ENCODE results near the gene SIGLEC6. TPM values are rescaled to one million over a fixed set of nuclear protein-coding genes. Genes with fewer than 3 reads are reported as not detected.

Gene SIGLEC6
- total RNA-seq, result not detected

GRCh38 chr19:51531349-51532315, at the start of gene SIGLEC6:
Gene SIGLEC6, minus strand, starts transcription at chr19:51531670. Its CDS starts 22 bp downstream, at chr19:51531648.
- ATAC-seq (peak; percentile 45), DNase-seq (peak; percentile 45)
- Mint-ChIP-seq H3K4me3 (no peak within 1 kb of the TSS), H3K9me3 (ENCODE audit: low read depth) (no peaks in the 10 kb centered on the region), H3K27ac (no peak within 1 kb of the TSS), H3K36me3 (no peaks in the 10 kb centered on the region), H3K4me1 (no peaks in the 10 kb centered on the region), H3K27me3 (peaks cover 68% of the 10 kb centered on the region)
- CTCF ChIA-PET, result interaction anchor here (1.1 kb wide), 1 partner anchor 58 kb away, joined by 4 read pairs; no protein-coding TSS in a partner anchor

GRCh38 chr19:51576850-51577249, 45.4 kb upstream of the SIGLEC6 start:
- ATAC-seq (no peak), DNase-seq (no peak)
- CTCF ChIA-PET, result no interaction called here
- H3K4me3 Mint-ChIP-seq, result no peak overlapping the region
- no peaks in the 10 kb centered on the region for H3K27me3 Mint-ChIP-seq
- peaks cover 53% of the 10 kb centered on the region for H3K36me3 Mint-ChIP-seq
- peak overlapping the region; percentile 17 for H3K27ac Mint-ChIP-seq
- H3K4me1 Mint-ChIP-seq, result peaks cover 18% of the 10 kb centered on the region
- H3K9me3 Mint-ChIP-seq (ENCODE audit: low read depth), result peaks cover 2% of the 10 kb centered on the region

GRCh38 chr19:51573331-51573730, 41.9 kb upstream of the SIGLEC6 start:
- Mint-ChIP-seq H3K27ac (no peak overlapping the region), H3K9me3 (ENCODE audit: low read depth) (no peaks in the 10 kb centered on the region), H3K36me3 (peaks cover 30% of the 10 kb centered on the region), H3K4me3 (no peak overlapping the region), H3K4me1 (peaks cover 32% of the 10 kb centered on the region), H3K27me3 (peaks cover 2% of the 10 kb centered on the region)
- CTCF ChIA-PET, result interaction anchor here (1.0 kb wide), 1 partner anchor 234 kb away, joined by 3 read pairs; no protein-coding TSS in a partner anchor
- ATAC-seq, result no peak
- no peak for DNase-seq

GRCh38 chr19:51572908-51573307, 41.4 kb upstream of the SIGLEC6 start:
- CTCF ChIA-PET, result interaction anchor here (1.0 kb wide), 1 partner anchor 233 kb away, joined by 3 read pairs; no protein-coding TSS in a partner anchor
- DNase-seq, result no peak

DNA sequence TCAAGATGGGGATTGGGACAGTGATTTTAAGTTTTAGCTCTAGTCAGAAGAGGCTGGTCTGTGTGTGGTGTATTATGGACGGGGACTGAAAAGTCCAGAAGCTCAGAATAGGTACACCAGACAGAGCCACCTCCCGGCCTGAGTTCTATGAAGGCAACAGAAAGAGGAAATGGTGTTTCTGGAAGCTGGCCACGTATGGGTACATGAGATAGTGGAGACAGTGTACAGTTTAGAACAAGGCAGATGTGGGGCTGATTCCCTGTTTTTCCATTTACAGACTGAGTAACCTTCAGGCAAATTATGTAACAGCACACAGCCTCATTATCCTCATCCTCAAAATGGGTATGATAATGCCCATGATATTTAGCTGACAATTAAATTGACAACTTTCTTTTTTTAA, 40.9 kb upstream of the SIGLEC6 start:
- Mint-ChIP-seq H3K36me3 (peaks cover 26% of the 10 kb centered on the region), H3K4me3 (no peak overlapping the region), H3K4me1 (peaks cover 32% of the 10 kb centered on the region), H3K9me3 (ENCODE audit: low read depth) (no peaks in the 10 kb centered on the region), H3K27ac (no peak overlapping the region), H3K27me3 (peaks cover 11% of the 10 kb centered on the region)
- CTCF ChIA-PET, result interaction anchor here (0.6 to 1.0 kb wide), 2 partner anchors 142 to 233 kb away, joined by 3 read pairs; no protein-coding TSS in a partner anchor
- no peak for ATAC-seq
- no peak for DNase-seq

More at GRCh38 chr19:51572908-51573307, 41.4 kb upstream of the SIGLEC6 start:
- Mint-ChIP-seq H3K27me3 (peaks cover 6% of the 10 kb centered on the region), H3K9me3 (ENCODE audit: low read depth) (no peaks in the 10 kb centered on the region), H3K36me3 (peaks cover 28% of the 10 kb centered on the region), H3K4me3 (no peak overlapping the region), H3K4me1 (peaks cover 32% of the 10 kb centered on the region), H3K27ac (no peak overlapping the region)
- ATAC-seq, result no peak

- peaks cover 14% of the 10 kb centered on the region for H3K27me3 Mint-ChIP-seq
- DNase-seq (no peak), ATAC-seq (no peak)
- H3K27ac Mint-ChIP-seq, result peak overlapping the region; percentile 50
- peaks cover 28% of the 10 kb centered on the region for H3K4me1 Mint-ChIP-seq
- CTCF ChIA-PET, result interaction anchor here (0.6 to 1.0 kb wide), 2 partner anchors 86 to 141 kb away, joined by 3 to 5 read pairs; no protein-coding TSS in a partner anchor
- H3K36me3 Mint-ChIP-seq, result peaks cover 19% of the 10 kb centered on the region
- H3K4me3 Mint-ChIP-seq, result peak overlapping the region; percentile 79
- H3K9me3 Mint-ChIP-seq (ENCODE audit: low read depth), result no peaks in the 10 kb centered on the region
Observed at GRCh38 chr19:51571599-51571998, 40.1 kb upstream of the SIGLEC6 start.

GRCh38 chr19:51570962-51571575, 39.6 kb upstream of the SIGLEC6 start, which contains the start of gene ZNF175:
Gene ZNF175, plus strand, starts transcription at chr19:51571283. Its CDS starts 2,047 bp downstream, at chr19:51573330.
- peak within 1 kb of the TSS; percentile 79 for H3K4me3 Mint-ChIP-seq
- ATAC-seq (peak; percentile 96), DNase-seq (peak; percentile 85)
- H3K9me3 Mint-ChIP-seq (ENCODE audit: low read depth), result no peaks in the 10 kb centered on the region
- peaks cover 16% of the 10 kb centered on the region for H3K27me3 Mint-ChIP-seq
- peaks cover 28% of the 10 kb centered on the region for H3K4me1 Mint-ChIP-seq
- peak within 1 kb of the TSS; percentile 50 for H3K27ac Mint-ChIP-seq
- CTCF ChIA-PET, result interaction anchor here (1.0 kb wide), 1 partner anchor 86 kb away, joined by 5 read pairs; no protein-coding TSS in a partner anchor
- peaks cover 15% of the 10 kb centered on the region for H3K36me3 Mint-ChIP-seq

- Mint-ChIP-seq H3K36me3 (peaks cover 6% of the 10 kb centered on the region), H3K4me3 (no peak overlapping the region), H3K4me1 (peaks cover 24% of the 10 kb centered on the region), H3K27ac (no peak overlapping the region), H3K9me3 (ENCODE audit: low read depth) (no peaks in the 10 kb centered on the region), H3K27me3 (peaks cover 27% of the 10 kb centered on the region)
- no peak for DNase-seq
- CTCF ChIA-PET, result interaction anchor here (1.0 kb wide), 1 partner anchor 86 kb away, joined by 3 read pairs; no protein-coding TSS in a partner anchor
- no peak for ATAC-seq
Observed at GRCh38 chr19:51568456-51568855, 37.0 kb upstream of the SIGLEC6 start.

DNA sequence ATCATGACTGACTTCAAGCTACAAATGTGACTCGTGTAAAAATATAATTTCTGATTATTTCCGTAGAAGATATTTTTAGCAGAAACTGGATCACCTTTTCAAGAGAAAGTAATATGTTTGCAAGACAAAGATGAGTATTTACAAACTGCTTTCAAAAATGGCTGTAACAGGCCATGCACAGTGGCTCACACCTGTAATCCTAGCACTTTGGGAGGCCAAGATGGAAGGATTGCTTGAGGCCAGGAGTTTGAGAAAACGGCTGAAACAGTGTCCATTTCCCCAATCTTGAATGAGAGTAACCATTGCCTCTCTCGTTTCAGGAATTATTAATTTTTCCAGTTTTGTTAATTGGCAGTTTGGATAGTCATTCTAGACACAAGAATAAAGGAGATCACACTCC, 36.1 kb upstream of the SIGLEC6 start:
- DNase-seq (no peak), ATAC-seq (no peak)
- CTCF ChIA-PET, result no interaction called here
- H3K4me3 Mint-ChIP-seq, result no peak overlapping the region
- H3K4me1 Mint-ChIP-seq, result peaks cover 24% of the 10 kb centered on the region
- H3K27ac Mint-ChIP-seq, result no peak overlapping the region
- peaks cover 2% of the 10 kb centered on the region for H3K36me3 Mint-ChIP-seq
- no peaks in the 10 kb centered on the region for H3K9me3 Mint-ChIP-seq (ENCODE audit: low read depth)
- peaks cover 30% of the 10 kb centered on the region for H3K27me3 Mint-ChIP-seq

GRCh38 chr19:51566489-51567100, 35.1 kb upstream of the SIGLEC6 start:
- DNase-seq, result no peak
- Mint-ChIP-seq H3K4me1 (peaks cover 15% of the 10 kb centered on the region), H3K27me3 (peaks cover 34% of the 10 kb centered on the region), H3K27ac (no peak overlapping the region), H3K36me3 (peaks cover 2% of the 10 kb centered on the region), H3K9me3 (ENCODE audit: low read depth) (no peaks in the 10 kb centered on the region), H3K4me3 (no peak overlapping the region)
- CTCF ChIA-PET, result no interaction called here
- no peak for ATAC-seq

DNA sequence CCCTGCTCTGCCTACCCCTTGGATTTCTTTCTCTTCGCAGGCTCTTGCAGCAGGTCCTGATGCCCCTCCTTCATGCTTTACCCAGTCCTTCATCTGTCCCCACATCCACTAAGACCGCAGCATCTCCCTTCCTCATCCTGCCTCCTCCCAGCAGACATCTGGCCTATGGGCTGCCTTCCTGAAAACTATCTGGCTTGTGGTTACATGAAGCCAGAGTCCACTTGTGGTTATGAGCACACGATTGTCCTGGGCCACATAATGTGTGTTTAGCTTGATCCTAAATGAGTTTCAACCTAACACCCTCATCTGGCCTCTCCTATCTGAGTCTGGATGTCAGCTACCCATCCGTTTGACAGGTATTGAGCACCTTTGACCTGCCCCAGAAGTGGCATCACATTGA, 34.1 kb upstream of the SIGLEC6 start:
- H3K27me3 Mint-ChIP-seq, result peaks cover 40% of the 10 kb centered on the region

DNA sequence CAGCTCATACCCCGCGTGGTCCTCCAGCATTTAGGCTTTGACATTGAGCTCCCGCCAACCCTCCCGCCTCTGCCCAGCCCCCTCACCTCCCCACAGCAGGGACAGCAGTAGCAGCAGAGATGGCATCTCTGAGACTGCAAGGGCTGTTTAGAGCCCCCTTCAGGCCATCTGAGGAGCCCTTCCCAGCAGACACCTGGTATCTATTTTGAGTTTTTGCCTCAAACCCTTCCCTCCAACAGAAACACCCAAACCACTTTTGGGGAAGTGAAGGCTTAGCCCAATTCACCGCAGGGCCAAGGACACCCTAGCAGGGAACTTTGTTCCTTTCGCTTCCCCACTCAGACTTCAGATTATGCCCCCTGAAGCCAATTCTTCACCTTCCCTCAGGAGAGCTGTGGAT, 33.3 kb upstream of the SIGLEC6 start:
- Mint-ChIP-seq H3K9me3 (ENCODE audit: low read depth) (no peaks in the 10 kb centered on the region), H3K36me3 (no peaks in the 10 kb centered on the region), H3K4me1 (peaks cover 3% of the 10 kb centered on the region), H3K27ac (no peak overlapping the region), H3K27me3 (peaks cover 40% of the 10 kb centered on the region), H3K4me3 (no peak overlapping the region)
- CTCF ChIA-PET, result no interaction called here
- ATAC-seq (no peak), DNase-seq (no peak)

More for the DNA sequence above, 34.1 kb upstream of the SIGLEC6 start:
- Mint-ChIP-seq H3K27ac (no peak overlapping the region), H3K36me3 (peaks cover 2% of the 10 kb centered on the region), H3K4me3 (no peak overlapping the region), H3K9me3 (ENCODE audit: low read depth) (no peaks in the 10 kb centered on the region), H3K4me1 (peaks cover 6% of the 10 kb centered on the region)
- no peak for ATAC-seq
- CTCF ChIA-PET, result no interaction called here
- no peak for DNase-seq

- no peak for DNase-seq
- Mint-ChIP-seq H3K9me3 (ENCODE audit: low read depth) (no peaks in the 10 kb centered on the region), H3K4me3 (no peak overlapping the region), H3K36me3 (no peaks in the 10 kb centered on the region), H3K4me1 (no peaks in the 10 kb centered on the region), H3K27ac (no peak overlapping the region), H3K27me3 (peaks cover 39% of the 10 kb centered on the region)
- no peak for ATAC-seq
- CTCF ChIA-PET, result no interaction called here
Observed at GRCh38 chr19:51560339-51560738, 28.9 kb upstream of the SIGLEC6 start.

All from activated CD8-positive, alpha-beta memory T cell treated with anti-CD3 and anti-CD28 coated beads, Interleukin-2, amount 10 ng/mL, durations not matched to agents 7 days and 5 days (primary cell).